A673 (cell line): ENCODE results near the gene TAF1C. TPM values are rescaled to one million over a fixed set of nuclear protein-coding genes. Genes with fewer than 3 reads are reported as not detected.

Experiments
- BruUV-seq: library from RNA; stranded (reverse); fragments of 400-500 nt; replicated peaks from 2 replicates; lab custom pipeline; 2021; lab: Mats Ljungman, UMichigan
- CTCF ChIA-PET: fragments of 300-600 bp; sonication (Branson Sonifier 250); formaldehyde crosslinking; loops from one replicate; lab custom pipeline; 2022; ENCODE audit warnings: antibody characterized with exemption; lab: Charles Lee
- POLR2A ChIA-PET: fragments of 300-600 bp; sonication (Branson Sonifier 250); formaldehyde crosslinking; loops from one replicate; lab custom pipeline; 2022; ENCODE audit warnings: antibody characterized with exemption; ENCODE audit not compliant: low non-redundant PET; lab: Charles Lee
- DNase-seq: peaks from one replicate; pipeline ENCODE4 v3.0.0-alpha.2; 2015; ENCODE audit warnings: low spot score
- H3K27ac ChIP-seq: fragments of 200-600 bp; sonication (generic); 2 replicates; pipeline ENCODE4 v1.5.1; 2016; ENCODE audit warnings: mixed run types, low read depth, mild to moderate bottlenecking, mixed read lengths, antibody characterized with exemption, low read length; ENCODE audit not compliant: poor library complexity, severe bottlenecking
- H3K27me3 ChIP-seq: fragments of 200-600 bp; sonication (generic); replicated peaks from 2 replicates; pipeline ENCODE4 v1.6.1; 2017; ENCODE audit warnings: mixed run types, low read depth, mild to moderate bottlenecking, mixed read lengths, antibody characterized with exemption, low read length; ENCODE audit not compliant: insufficient read depth, poor library complexity
- H3K36me3 ChIP-seq: fragments of 200-600 bp; sonication (generic); 2 replicates; pipeline ENCODE4 v1.6.1; 2016; ENCODE audit warnings: mixed run types, mild to moderate bottlenecking, mixed read lengths, antibody characterized with exemption, low read length; ENCODE audit not compliant: insufficient read depth, poor library complexity, severe bottlenecking
- H3K4me1 ChIP-seq: fragments of 200-600 bp; sonication (generic); 2 replicates; pipeline ENCODE4 v1.6.1; 2017; ENCODE audit warnings: mixed run types, mild to moderate bottlenecking, mixed read lengths, antibody characterized with exemption, low read length; ENCODE audit not compliant: insufficient read depth, poor library complexity, severe bottlenecking
- H3K4me3 ChIP-seq: fragments of 200-600 bp; sonication (generic); 2 replicates; pipeline ENCODE4 v1.5.1; 2016; ENCODE audit warnings: low read depth, mixed run types, mild to moderate bottlenecking, mixed read lengths, low read length; ENCODE audit not compliant: poor library complexity, severe bottlenecking
- H3K9me3 ChIP-seq: fragments of 200-600 bp; sonication (generic); 2 replicates; pipeline ENCODE4 v1.6.1; 2016; ENCODE audit warnings: mixed run types, low read depth, mild to moderate bottlenecking, mixed read lengths, antibody characterized with exemption, low read length; ENCODE audit not compliant: poor library complexity, severe bottlenecking
- CTCF ChIP-seq: fragments of 300-800, 200-600 bp; sonication (generic); conservative IDR thresholded peaks from 2 replicates; pipeline ENCODE4 v1.5.1; 2017; ENCODE audit warnings: low read depth, mild to moderate bottlenecking, antibody characterized with exemption, low read length, moderate library complexity, mixed read lengths
- EZH2 ChIP-seq: fragments of 200-600 bp; sonication (generic); IDR thresholded peaks from 2 replicates; pipeline ENCODE4 v1.6.1; 2017; ENCODE audit warnings: borderline replicate concordance, low read depth, mild to moderate bottlenecking, mixed read lengths, antibody characterized with exemption, low read length; ENCODE audit not compliant: poor library complexity, severe bottlenecking
- intact Hi-C: fragments of 100-400 bp; cut with micrococcal nuclease; formaldehyde crosslinking; loops from one replicate; pipeline ENCODE4 v1.10.0; 2022; ENCODE audit not compliant: unreplicated experiment
- total RNA-seq: library from RNA; stranded (reverse); gene quantifications from 2 replicates; pipeline ENCODE4 v1.2.3, GENCODE V29; 2021

The TAF1C gene
- total RNA-seq, 1 experiment from 2014 or later: 58.4 TPM

DNA sequence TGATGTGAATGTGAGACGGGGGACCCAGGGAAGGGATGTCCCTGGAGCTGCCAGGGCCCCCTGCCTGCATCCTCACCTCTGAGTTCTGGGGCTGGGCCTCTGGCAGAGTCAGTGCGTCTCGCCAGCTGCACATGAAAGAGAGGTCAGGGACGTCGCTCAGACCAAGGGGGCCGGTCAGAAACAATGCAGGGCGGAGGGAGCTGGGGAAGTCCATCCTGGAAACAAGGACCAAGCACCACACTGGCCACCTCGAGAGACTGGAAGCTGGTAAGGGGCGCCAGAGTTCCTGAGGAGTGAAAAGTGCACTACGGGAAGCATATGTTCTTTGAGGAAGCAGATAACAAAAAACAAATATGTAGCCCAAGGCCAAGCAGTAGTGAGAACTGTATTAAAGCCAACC lies 2.1 kb downstream of the TAF1C start:
- ChIA-PET CTCF (no interaction called here), POLR2A (no interaction called here)
- peaks cover 8% of the 10 kb centered on the region for H3K36me3 ChIP-seq
- H3K4me3 ChIP-seq: no peak overlapping the region
- intact Hi-C loops: no loop called here
- H3K9me3 ChIP-seq: no peaks in the 10 kb centered on the region
- DNase-seq: no peak
- BruUV-seq: no TSS peak
- TF ChIP-seq CTCF (no peak), EZH2 (no peak)
- peaks cover 4% of the 10 kb centered on the region for H3K4me1 ChIP-seq
- no peaks in the 10 kb centered on the region for H3K27me3 ChIP-seq
- no peak overlapping the region for H3K27ac ChIP-seq

DNA sequence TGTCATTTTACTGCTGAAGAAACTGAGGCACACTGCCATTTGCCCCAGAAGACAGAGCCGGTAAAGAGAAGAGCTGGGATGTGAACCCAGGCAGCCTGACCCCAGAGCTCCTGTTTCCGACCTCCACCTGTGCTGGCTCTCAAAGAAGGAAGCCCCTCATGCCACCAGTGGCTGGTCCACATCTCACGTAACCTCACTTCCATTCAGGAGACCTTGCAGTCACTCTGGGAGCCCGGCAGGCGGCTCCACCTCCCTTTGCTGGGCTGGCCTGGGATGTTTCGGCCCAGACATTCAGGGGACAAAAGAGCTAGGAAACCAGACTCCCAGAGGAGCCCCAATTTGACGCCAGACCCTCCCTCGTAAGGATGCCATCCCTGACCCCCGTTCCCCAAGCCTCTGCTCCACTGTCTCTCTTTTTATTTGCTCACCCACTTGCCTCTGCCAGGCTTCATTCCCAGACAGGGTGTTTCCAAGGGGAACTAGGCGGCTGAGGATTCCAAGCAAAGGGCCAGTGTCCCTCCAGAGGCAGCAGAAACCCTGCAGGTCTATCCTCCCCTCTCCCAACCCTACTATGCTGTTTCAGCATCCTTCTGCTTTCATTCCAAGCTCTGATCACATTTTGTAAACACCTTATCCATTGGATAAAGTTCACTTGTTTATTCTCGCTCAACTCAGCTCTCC lies 2.8 kb downstream of the TAF1C start:
- Histone ChIP-seq H3K4me3 (no peak overlapping the region), H3K27me3 (no peaks in the 10 kb centered on the region), H3K9me3 (no peaks in the 10 kb centered on the region), H3K36me3 (peaks cover 14% of the 10 kb centered on the region), H3K4me1 (peaks cover 4% of the 10 kb centered on the region), H3K27ac (no peak overlapping the region)
- ChIA-PET POLR2A (no interaction called here), CTCF (interaction anchor here (0.6 kb wide), 1 partner anchor 24 kb away, joined by 4 read pairs; no protein-coding TSS in a partner anchor)
- no peak for TF ChIP-seq EZH2
- no peak; the same call in 1 of the 2 replicates for TF ChIP-seq CTCF
- no TSS peak for BruUV-seq
- no peak for DNase-seq
- intact Hi-C loops: no loop called here

- CTCF ChIA-PET: no interaction called here
- H3K27me3 ChIP-seq: no peaks in the 10 kb centered on the region
- no peaks in the 10 kb centered on the region for H3K9me3 ChIP-seq
- no peak overlapping the region for H3K27ac ChIP-seq
- intact Hi-C loops: no loop called here
- H3K4me1 ChIP-seq: peaks cover 4% of the 10 kb centered on the region
- no TSS peak for BruUV-seq
- H3K4me3 ChIP-seq: no peak overlapping the region
- H3K36me3 ChIP-seq: peaks cover 14% of the 10 kb centered on the region
- DNase-seq: no peak
- POLR2A ChIA-PET: no interaction called here
- TF ChIP-seq CTCF: no peak
- no peak for TF ChIP-seq EZH2
These were observed 3.3 kb downstream of the TAF1C start for GRCh38 chr16:84183572-84183875.
